HG02642 (cell line): Measurements from ENCODE around the gene KRT13.

Experiments used
- ATAC-seq: cut with Tn5 transposase; IDR thresholded peaks from one replicate; pipeline ENCODE4 v1.9.1; 2021; ENCODE audit warnings: mild to moderate bottlenecking; ENCODE audit not compliant: unreplicated experiment, poor library complexity

KRT13 gene

DNA sequence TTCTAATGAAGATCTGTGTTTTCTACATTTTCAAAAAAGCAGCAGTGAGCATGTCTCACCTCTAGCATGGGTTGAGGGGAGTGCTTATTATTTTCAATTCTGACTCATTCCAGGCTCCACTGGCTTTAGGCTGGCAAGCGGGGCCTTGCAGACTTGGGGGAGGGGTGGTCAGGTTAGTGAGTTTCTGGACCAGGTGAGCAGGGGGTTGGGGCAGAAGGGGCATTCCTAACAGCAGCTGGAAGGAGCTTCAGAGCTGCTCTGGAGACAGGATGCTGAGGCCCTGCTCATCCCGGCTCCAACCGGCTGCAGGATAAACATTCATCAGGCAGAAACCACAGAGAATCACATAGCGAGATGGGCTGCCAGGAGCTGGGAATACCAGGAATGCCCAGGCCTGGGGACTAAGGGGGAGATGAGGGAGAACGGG lies 33.2 kb upstream of the KRT13 start:
- no peak for ATAC-seq

DNA sequence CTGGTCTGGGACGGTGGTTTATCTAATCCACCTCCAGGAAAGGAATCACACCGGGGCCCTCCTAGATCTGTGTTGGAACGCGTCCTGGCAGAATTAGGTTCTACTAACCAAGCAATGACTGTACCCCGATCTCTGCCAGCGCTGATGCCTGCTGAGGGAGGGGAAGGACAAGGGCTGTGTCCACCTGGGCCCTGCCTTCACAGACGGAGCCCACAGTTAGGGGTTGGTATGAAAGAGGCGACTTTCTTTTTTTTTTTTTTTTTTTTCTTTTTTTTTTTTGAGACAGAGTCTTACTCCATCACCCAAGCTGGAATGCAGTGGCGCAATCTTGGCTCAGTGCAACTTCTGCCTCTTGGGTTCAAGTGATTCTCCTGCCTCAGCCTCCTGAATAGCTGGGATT lies 32.6 kb upstream of the KRT13 start:
- ATAC-seq = no peak

DNA sequence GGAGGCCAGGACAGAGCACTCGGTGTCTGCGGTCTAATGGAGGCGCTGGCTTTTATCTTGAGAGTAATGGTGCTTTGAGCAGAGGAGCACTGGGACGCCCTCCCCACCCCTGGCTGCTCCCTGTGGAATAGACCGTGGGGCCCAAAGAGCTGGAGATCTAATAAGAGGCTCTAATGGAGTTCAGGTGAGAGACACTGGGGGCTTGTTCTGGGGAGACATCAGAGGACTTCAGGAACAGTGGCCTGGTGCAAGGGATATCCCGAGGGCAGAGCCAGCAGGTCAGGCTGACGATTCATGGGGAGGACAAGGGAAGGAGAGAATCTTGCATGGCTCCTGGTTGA lies 32.2 kb upstream of the KRT13 start:
- no peak for ATAC-seq

DNA sequence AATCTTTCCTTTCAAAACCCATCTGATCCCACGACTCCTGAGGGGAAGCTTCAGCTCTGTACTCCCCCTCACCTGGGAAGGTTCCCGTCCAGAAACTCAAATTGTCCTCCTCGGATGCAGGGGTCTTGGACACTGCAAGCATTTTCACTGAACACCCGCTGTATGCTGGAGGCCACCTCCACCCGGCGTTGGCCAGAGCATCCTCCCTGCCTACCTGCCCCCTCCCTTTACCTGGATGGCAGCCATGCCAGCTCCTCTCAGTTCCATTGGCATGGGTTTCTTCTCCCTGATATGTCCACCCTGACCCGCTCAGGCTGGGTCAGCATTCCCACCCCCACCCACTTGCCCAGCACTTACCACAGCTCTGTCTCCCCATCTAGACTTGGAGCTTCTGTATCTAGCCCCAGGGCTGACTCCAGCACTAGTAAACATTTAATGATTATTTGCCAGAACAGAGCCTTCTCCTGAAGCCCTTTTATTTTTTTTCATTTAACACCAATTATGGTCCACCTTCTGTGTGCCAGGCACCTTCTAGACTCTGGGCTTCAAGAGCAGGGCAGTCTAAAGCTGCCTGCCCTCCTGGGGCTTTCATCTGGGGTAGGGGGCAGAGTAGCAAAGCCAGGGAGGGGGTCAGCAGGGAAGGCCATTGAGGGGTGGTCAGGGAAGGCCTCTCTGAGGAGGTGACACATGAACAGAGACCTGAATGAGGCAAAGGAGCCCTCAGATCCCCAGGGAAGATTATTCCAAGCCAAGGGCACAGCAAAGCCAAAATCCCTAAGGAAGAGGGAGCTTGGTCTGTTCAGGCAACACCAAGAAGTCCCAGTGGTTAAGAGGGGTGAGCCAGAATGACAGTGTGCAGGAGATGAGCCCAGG lies 31.6 kb upstream of the KRT13 start:
- no peak for ATAC-seq

DNA sequence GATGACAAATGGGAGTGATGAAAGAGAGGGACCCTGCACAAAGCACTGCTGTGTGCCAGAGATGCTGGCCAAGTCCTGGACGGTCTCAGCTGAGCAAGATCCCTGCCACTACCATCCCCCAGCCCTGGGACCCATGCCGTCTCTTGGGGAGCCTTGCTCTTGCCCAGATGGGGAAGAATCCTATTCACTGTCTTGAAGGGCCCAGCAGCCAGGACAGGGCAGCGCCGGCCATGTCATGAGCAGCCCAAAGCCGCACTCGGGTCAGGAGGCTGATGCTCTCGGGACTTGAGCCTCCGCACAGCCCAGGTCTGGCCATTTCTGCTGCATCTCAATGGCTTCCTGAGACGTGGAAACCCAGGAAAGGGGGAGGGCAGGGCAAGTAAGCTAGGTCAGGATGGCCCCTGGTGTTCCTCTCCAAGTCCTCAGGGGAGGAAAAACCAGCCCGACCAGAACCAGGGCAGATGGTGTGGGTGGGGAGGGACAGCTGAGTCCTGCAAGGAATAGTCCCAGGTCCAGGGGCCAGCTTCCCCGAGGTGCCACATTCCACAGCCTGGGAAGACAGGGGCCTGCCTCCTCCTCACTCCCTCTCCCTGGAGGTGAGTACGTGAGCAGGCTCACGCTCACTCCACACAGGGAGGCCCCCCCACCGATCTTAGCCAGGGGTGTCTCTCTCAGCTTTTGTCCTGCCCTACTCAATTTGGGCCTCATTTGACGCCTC lies 30.5 kb upstream of the KRT13 start:
- no peak for ATAC-seq

DNA sequence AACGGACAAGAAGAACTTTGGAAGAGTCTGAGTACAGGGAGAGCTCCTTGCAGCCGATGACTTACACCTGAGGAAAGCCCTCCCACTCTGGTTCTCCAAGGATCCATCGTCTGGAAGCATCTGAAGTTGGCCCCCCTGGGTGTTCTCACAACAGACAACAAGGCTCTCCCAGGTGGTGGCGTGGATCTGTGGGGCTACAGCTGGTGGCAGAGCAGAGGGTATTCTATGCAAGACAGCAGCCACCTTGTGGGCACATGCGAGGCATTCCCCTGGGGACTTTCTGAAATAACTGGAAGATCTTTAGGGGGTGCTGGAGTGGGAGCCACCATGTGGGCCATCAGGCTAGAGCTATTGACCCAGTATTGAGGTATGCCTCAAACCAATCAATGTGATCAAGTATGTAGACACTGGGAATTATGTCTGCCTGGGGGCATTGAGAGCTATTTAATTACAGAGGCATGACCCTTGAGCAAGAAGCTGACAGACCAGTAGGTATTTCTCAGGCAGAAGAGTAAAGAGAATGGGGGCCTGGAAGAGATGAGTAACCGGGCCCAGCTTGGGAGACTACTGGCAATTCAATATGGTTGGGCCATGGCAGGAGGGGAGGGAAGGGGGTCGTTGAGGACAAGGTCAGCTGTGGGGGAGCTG lies 29.6 kb upstream of the KRT13 start:
- no peak for ATAC-seq

DNA sequence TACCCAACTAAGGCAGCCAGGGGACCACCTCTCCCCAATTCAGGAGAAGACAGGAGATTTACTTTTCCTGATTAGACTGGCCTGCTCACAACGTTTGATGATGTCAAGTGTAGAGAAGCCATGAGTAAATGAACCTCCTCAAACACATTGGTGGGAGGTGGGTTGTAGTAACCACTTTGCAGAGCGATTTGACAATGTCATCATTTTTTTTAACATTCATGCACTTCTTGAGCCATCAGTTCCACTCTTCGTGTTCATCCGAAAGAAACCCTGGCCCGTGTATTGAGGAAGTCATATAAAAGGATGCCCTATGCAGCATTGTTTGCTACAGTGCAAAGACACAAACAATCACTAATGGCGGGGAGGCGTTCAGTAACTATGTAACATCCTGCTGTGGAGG lies 28.2 kb upstream of the KRT13 start:
- ATAC-seq = no peak

DNA sequence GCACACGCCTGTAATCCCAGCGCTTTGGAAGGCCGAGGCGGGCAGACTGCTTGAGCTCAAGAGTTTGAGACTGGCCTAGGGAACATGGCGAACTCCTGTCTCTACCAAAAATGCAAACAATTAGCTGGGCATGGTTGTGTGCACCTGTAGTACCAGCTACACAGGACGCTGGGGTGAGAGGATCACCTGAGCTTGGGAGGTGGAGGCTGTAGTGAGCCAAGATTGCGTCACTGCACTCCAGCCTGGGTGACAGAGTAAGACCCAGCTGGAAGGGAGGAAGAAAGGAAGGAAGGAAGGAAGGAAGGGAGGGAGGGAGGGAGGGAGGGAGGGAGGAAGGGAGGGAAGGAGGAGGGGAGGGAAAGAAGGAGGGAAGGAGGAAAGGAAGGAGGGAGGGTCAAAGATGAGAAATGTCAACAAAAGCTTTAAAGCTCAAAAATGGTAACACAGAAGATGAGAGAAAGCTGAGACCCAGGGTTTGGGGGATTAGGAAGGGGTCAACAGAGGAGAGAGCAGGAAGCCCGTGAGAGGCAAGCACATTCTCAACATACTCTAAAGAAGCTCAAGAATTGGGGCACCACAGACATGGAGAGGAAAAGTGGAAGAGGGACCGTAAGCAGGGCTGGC lies 27.6 kb upstream of the KRT13 start:
- ATAC-seq = no peak

DNA sequence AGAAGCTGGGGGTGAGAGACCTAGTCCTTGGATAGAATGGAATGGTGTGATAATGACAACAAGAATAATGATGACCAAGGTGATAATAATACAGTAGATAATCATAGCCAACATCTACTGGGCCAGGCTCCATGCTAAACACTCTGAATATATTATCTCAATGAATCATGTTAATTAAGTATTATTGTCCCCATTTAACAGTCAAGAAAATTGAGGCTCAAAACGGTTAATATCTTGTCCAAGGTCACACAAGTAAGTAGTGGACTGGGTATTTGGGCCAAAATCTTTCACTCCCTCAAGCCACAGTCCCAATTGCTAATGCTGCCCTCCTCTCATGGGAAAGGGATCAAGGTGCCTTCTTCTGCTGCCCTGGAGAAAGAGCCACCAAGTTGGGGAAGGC lies 26.6 kb upstream of the KRT13 start:
- no peak for ATAC-seq

DNA sequence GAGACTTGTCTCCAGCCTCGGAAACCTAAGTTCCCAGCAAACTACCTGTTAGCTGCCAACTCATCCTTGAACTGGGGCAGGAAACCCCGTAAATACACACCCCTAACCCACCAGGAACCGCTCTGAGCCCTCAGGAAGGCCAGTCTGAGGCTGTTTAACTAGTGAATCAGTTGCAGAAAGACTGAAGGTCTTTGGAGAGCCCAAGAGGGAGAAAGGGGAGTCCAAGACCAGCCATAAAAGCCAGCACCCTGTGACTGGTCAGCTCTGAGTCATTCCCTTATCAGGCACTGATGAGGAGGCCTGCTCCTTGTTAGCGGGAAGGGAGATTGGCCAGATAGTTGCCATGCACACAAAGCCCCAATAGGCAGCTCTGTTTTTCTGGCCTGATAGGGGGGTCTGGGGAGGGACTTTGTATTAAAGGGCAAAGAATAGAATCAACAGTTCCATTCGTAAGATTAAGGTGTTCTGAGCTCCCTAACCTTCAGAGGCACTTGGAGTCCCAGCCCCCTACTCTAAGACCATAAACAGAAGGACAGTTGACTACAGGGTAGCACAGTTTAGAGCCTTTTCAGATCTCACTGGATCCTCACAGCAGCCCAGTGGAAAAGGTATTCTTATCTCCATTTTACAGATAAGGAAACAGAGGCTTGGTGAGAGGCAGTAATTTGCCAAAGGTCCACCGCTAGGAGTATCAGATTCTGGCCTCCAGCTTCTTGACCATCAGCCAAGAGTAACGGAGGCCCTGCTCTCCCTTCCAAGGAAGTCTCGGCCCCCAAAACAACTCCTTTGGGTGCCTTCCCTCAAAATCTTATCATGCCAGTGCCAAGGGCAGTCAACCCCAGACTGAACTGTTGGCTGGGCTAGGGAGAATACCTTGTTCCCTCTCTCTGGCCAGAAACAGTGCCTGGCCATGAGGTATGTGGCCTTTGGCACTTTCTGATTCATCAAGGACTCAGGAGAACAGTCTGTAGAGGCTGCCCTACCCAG lies 24.9 kb upstream of the KRT13 start:
- no peak for ATAC-seq

DNA sequence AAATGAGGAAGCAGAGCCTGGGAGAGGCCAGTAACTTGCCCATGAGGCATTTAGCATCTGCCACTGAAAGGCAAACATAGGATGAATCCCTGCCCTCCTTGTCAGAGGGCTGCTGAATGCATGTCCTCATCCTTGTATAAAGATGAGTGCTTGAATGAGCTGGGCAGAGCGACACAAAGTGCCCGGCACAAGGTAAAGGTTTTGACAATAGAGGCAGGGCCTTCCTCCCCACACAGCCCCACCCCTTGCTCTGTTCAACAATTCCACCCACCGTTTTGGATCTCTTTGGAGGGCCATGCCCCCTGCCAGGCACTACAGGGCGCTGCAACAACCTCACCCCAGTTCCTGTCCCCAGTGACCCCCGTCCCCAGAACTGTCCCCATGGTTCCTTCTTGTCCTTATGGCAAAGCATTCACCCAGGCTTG lies 24.1 kb upstream of the KRT13 start:
- no peak for ATAC-seq

DNA sequence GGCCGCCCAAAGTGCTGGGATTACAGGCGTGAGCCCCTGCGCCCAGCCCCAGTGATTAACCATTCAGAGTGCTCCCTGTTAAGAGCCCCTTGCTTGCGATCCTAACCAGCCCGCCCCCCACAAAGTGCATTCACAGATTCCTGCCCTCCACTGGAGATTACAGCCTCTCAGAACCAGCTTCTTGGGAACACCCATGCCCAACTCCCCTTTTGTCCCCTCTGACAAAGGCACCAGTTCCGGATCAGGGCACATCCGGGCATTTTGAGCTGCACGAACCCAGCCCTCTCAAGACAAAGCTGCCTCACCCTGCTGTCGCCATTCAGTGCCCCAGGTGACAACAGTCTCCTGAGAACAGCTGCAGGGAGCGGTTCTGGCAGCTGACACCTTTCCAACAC lies 23.5 kb upstream of the KRT13 start:
- no peak for ATAC-seq

DNA sequence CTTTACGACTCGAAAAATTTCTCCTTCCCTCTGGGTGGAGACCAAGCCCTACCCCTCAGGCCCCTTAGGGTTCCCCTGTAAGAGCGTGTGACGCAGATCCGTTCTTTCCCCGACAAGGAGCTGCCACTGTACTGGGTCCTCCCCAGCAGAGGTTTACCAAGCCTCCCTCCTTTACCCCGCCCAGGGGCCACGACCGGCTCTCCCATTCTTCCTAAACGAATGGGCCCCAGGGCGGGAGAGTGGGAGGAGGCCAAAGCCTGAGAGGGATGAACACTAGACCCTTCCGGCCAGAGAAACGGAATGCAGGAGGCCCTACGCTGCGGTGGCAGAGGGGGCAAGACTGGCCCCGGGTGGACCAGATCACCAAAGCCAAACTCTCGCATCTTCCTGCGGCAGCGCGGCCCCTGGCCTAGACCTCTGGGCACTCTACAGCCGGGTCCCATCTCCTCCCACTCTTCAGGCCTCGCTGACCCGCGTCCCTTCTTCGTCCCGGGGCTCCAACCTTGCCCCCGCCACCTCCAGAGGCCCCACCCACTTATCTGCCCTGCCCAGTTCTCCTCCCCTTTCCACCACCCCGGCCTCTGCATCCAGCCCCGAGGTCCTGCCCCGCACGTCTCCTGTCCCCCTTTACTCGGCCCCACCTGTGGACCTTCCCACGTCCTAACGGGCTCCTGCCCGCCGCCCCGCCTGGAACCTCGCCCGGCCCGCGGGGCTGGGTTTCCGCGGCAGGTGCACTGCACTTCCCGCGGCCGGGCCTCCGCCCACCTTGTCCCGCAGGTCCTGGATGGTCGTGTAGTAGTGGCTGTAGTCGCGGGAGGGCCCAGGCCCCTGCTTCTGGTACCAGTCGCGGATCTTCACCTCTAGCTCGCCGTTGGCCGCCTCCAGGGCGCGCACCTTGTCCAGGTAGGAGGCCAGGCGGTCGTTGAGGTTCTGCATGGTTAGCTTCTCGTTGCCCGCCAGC lies 21.9 kb upstream of the KRT13 start:
- ATAC-seq = no peak

DNA sequence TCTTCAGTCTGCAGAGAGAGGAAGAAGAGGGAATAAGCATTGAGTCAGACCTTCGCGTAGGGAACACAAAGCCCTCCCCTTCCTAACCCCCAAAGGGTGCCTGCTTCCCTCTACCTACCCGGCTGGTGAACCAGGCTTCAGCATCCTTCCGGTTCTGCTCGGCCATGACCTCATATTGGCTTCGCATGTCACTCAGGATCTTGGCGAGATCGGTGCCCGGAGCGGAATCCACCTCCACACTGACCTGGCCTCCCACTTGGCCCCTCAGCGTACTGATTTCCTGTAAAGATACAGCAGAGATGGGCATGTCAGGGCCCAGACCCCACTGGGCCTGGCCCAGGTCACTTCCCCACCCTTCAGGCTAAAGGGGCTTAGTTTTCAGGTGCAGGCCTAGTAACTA lies 18.8 kb upstream of the KRT13 start:
- ATAC-seq = no peak

DNA sequence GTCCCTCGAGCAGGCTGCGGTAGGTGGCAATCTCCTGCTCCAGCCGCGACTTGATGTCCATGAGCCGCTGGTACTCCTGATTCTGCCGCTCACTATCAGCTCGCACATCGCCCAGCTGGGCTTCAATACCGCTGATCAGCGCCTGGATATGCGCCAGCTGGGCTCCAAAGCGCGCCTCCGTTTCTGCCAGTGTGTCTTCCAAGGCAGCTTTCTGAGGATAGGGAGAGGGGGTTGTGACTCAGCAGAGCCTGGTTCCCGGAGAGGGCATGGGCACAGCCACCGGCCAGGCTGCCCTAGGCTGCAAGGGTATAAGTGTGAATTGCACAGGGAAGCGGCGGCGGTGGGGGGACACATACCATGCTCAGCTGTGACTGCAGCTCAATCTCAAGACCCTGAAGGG lies 18.4 kb upstream of the KRT13 start:
- ATAC-seq = no peak

DNA sequence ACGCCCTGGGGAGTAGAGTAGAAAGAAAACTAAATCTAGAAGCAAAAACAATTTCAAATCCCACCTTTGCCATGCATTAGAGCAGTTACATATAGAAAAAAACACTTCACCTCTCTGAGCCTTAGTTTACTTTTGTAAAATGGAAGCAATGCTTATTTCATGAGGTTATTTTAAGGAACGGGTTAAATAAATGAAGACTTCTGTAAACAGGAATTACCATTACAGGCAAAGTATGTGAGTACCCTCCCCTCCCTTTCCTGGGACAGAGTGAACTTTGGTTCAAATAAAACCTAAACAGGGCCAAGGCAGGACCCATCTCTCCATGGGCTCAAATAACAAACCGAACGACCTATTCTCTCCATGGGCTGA lies 17.8 kb upstream of the KRT13 start:
- ATAC-seq = no peak

DNA sequence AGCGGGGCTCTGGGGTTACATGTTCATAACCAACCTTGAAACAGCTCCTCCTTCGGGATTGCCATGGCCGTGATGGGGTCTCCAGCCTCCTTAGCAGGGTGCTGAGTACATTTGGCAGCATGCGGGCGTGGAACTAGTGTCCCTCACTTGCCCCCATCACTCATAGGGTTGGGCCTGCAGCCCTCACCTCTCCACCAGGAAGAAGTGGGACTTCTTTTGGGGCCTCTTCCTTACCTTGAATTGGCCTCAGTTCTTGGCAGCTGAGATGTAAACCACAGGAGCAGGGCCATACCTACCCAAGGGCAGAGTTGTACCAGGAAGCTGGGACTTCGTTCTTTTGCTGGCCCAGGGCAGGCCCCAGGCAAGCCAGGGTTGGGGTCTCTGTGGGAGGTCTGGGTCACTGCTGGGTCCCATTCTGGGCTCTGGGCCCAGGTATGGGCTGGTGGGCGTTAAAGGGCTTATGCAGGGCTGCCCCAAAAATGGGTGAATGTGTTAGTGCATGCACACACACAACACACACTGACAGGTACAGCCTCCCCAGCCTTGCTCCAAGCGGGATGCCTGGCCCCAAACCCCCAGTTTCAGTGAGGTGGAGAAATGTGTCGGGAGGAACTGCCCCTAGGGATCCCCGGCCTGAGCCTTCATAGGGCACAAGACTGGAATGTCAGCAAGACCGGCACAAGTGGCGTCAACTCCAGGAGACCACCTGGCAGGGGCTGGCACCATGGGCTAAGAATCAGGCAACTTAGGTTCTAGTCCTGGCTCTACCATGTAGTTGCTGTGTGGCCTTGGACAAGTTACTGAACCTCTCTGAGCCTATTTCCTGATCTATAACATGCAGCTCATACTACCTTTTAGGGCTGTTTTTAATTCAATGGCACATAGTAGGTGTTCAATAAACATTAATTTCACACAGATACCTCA lies 17.2 kb upstream of the KRT13 start:
- no peak for ATAC-seq
